Hepatocyte (in vitro differentiated cells): ENCODE measurements around the gene SIPA1.

Source experiments
- CTCF ChIP-seq: fragments of 200-600 bp; sonication (generic); IDR thresholded peaks from 2 replicates; pipeline ENCODE4 v1.5.1; 2016; ENCODE audit warnings: antibody characterized with exemption, mild to moderate bottlenecking; ENCODE audit not compliant: poor library complexity
- EZH2 ChIP-seq: fragments of 200-600 bp; sonication (generic); IDR thresholded peaks from 2 replicates; pipeline ENCODE4 v1.6.1; 2016; ENCODE audit warnings: antibody characterized with exemption, mild to moderate bottlenecking, borderline replicate concordance
- EZH2phosphoT487 ChIP-seq: fragments of 200-600 bp; sonication (generic); IDR thresholded peaks from one replicate; pipeline ENCODE4 v1.6.1; 2018; ENCODE audit warnings: antibody characterized with exemption, mild to moderate bottlenecking, low read depth, moderate library complexity; ENCODE audit not compliant: unreplicated experiment, severe bottlenecking

GRCh38 chr11:65634440-65634839 lies 3.5 kb upstream of the SIPA1 start:
- TF ChIP-seq CTCF (no peak), EZH2 (no peak), EZH2phosphoT487 (no peak)
